Stimulated activated CD4-positive, alpha-beta T cell treated with anti-CD3 and anti-CD28 coated beads, Interleukin-2, amount 100 ng/mL, for 4 hours (primary cell): Measurements from ENCODE around the gene RIGI.
"Not testable (repeated sequence)": the region's sequence is repeated elsewhere in the genome, so short reads cannot be mapped to it uniquely, and the experiment has no call there.

Source experiments
- DNase-seq: peaks from one replicate; pipeline ENCODE4 v3.0.0-alpha.2; 2020; ENCODE audit warnings: low read depth

Gene RIGI

DNA sequence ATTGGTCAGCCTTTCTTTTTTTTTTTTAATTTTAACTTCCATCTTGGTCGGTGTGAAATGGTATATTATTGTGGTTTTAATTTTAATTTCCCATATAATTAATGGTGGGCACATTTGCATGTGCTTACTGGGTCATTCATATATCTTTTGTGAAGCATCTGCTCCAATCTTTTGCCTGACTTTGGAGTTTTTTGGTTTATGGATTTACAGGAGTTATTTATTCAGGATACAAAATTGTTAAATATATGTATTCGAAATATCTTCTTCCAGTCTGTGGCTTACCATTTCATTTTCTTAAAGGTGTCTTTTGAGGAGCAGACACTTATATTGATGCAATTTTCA, 682 bp upstream of the RIGI start:
- no peak for DNase-seq

DNA sequence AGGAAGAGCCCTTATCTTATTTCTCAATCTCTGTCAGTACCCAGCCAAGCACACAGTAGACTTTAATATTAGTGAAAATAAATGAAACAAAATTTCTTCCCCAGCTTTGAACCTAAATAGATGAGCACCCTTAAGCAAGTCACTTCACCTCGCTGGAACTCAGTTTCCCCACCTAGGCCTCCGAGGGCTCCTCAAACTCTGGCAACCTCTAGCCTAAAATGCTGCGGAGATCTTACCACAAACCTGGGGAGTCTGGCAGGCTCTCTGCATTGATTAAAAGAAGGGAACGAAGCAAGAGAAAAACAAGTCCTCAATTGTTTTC, 326 bp downstream of the RIGI start:
- no peak for DNase-seq

DNA sequence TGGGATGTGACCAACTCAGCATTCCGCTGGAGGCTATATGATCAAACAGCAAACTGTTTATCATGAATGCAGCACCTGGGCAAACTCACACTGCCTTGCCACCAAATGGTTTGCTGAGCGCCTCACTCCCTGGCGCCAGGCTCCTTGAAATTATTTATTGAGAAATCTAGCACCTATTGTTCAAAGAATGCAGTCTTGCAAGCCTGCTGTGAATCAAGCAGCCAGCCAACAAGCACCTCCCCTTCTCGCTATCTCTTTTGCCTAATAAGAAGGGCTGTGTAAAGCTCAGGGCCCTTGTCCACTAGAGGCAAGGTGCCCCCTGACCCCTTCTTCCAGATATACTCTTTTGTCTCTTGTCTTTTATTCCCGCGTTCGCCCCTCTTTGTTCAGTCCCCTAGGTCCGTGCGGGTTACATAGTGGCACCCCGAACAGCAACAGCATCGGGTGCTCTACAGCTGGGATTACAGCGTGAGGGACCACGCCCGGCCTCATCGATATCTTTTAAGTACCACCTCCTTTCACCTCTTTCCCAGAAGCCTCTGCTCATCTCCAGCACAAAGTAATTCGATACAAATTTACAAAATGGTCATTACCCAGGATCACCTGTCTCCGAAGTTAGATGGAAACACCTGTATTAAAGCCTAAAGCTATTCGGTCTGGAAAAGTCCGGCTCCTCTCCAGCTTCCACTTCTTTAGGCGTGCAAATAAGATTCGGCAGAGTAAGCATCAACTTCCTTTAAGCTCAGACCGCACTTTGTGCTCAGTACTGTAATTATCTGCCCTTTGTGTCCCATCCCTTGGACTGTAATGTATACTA, 896 bp downstream of the RIGI start:
- no peak for DNase-seq

DNA sequence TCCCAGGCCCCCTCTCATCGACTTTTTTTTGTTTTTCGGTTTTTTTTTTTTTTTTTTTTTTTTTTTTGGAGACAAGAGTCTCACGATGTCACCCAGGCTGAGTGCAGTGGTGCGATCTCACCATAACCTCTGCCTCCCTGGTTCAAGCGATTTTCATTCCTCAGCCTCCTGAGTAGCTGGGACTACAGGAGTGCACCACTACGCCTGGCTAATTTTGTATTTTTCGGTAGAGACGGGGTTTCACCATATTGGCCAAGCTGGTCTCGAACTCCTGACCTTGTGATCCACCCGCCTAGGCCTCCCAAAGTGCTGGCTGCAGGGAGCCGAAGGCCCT, 1.5 kb downstream of the RIGI start:
- not testable (repeated sequence) for DNase-seq

DNA sequence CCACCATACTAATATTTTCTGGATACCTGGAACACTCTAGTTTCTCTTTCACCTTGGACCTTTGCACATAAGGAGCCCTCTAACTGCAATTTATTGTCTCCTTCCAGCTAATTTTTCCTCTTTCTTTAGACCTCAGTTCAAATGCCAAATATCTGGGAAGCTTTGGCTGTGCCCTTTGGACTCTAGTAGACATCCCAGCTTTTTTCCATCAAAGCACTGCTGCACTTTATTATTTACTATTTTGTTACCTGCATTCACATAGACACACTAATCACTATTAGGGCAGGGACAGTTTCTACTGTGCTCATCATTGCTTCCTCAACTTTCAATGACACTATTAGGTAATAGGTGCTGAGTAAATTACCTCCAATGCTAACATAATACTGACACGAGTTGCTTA, 2.1 kb downstream of the RIGI start:
- DNase-seq: no peak

DNA sequence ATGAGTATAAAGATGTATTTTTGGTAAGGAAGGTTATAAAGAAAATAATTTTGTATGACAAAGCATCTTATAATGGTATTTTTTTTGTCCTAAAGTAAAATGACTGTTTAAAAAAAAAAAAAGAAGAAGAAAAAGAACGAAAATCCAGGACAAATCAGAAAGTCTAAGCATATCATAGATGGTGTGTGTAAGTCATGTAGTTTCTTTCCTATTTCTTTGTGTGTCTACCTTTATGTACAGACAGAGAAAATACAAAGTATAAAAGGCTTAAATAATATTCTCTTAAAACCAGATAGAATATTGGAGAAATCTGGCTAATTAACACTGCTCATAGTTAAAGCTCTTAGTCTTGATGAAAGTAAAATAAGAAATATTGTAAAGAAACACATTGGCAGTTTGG, 7.7 kb downstream of the RIGI start:
- no peak for DNase-seq

DNA sequence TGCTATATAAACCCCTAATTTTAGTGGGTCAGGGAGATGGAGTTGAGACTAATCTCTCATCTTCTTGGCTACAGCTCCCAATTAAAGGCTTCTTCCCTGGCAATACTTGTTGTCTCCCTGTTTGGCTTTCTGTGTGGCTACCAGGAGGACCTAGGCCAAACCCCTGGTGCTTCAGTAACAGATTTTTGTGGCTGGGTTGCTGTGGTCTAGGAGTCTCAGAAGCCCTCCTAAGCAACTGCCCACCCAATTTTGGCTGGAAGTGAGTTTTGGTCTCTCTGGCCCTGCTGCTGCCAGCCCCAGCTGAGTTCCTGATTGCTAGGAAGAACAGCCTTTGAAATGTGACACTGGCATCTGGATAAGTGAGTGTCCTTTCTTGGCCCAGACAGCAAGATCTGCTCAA, 9.8 kb downstream of the RIGI start:
- DNase-seq: no peak

DNA sequence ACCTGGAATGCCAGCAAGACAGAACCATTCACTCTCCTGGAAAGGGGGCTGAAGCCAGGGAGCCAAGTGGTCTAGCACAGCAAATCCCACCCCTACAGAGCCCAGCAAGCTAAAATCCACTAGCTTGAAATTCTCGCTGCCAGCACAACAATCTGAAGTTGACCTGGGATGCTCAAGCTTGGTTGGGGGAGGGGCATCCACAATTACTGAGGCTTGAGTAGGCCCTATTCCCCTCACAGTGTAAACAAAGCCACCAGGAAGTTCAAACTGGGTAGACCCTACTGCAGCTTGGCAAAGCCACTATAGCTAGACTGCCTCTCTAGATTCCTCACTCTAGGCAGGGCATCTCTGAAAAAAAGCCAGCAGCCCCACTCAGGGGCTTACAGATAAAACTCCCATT, 17.3 kb downstream of the RIGI start:
- no peak for DNase-seq

DNA sequence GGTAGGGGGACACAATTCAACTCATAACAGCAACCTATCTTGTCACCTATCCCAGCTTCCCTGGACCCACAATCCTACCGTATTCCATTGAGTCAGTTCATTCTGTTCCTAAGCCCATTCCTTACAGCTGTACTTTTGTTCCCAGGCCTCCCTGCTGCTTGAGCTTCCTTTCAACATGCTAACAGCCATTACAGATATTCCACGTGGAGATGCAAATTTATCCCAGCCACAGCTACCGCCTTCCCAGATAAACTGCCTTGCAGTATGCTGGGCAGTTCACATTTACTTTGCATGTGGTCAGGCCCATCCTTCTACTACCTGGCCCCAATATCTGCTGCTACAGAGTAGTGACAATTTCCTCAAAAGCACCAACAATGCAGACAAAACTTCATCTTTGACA, 23.0 kb downstream of the RIGI start:
- no peak for DNase-seq

DNA sequence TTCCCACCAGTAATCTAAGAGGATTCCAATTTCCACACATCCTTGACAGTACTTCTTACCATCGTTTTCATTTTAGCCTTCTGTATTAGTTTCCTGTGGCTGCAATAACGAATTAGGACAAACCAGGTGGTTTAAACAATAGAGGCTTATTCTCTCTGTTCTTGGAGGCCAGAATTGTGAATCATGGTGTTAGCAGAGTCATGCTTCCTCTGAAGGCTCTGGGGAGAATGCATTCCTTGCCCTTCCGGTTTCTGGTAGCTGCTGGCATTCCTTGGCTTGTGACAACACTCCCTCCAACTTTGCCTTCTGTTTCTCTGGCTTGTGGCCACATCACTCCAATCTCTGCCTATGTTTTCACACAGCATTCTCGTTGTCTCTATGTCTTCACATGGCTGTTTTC, 23.5 kb downstream of the RIGI start:
- DNase-seq: no peak

DNA sequence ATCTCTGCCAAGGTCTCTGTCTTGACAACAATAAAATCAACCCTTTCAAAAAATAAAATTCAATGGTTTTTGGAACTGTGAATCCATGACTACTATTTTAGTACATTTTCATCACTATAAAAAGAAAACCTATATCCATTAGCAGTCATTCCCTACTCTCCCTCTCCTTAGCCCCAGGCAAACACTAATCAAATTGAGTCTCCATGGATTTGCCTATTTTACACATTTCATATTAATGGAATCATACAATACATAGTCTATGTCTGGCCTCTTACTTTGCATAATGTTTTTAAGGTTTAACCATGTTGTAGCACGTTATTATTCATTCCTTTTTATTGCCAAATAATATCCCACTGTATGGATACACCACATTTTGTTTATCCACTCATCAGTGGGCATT, 24.1 kb downstream of the RIGI start:
- DNase-seq: no peak

DNA sequence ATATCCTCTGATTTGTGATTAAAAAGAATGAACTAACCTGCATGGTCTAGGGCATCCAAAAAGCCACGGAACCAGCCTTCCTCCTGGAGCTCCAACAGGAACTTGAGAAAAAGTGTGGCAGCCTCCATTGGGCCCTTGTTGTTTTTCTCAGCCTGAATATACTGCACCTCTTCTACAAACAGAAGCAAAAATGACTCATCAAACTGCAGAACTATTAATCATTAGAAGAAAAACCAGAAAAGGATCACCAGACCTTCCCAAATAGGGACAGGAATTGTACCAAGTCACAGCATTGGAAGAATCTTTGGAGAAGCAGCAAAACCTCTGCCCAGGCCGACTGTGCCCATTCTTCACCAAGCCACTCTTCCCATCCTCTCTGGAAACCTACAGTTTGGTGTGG, 25.2 kb downstream of the RIGI start:
- DNase-seq: no peak

DNA sequence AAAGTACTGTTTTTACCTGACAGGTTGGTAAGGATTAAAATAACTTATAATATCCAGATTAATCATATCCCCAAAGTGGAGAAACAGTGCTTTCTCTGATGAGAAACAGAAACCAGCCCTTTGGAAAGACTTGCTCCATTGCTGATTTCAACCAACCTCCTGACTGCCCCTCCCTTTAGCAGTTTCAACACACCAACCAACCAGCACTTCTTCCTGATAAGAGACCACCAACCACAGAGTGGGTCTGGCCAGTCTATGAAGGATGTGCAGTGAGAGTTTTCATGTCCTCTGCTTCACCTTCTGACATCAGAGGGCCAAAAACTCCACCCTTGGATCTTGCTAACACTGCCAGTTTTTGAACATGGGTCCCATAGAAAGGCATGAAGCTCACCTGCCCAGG, 28.1 kb downstream of the RIGI start:
- no peak for DNase-seq

DNA sequence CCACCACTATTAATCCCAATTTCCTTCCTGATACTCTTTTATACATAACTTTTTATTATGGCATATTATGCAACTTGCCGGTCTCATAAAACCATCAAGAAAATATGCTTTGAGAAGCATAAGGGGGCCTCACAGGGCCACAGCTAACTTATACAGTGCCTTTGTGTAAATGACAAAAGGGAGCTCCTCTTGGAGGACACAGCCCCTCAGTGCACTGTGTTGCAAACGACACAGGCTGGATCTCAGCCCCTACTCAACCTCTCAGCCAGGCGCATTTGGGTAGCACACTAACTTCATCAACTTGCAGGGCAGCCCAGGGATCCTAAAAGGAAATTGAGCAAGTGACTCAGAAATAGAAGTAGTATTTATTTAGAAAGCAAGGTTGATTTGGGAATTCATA, 35.4 kb downstream of the RIGI start:
- no peak for DNase-seq

DNA sequence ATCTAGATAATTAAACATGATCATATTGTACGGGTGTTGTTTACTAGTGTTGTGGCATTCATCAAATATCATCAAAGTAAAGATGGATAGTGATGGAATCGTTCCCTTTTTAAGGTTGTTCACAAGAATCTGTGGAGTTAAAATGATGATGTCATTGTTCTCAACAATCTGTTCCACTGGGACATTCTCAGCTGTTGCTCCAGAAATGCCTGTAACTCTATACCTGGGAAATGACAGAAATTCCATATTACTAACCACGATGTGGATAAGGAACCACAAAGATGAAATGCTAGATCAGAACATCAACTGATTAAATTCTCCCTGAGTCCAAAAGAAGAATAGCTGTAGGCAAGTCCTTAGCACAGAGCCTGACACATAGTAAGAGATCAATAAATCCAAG, 38.0 kb downstream of the RIGI start:
- DNase-seq: no peak

DNA sequence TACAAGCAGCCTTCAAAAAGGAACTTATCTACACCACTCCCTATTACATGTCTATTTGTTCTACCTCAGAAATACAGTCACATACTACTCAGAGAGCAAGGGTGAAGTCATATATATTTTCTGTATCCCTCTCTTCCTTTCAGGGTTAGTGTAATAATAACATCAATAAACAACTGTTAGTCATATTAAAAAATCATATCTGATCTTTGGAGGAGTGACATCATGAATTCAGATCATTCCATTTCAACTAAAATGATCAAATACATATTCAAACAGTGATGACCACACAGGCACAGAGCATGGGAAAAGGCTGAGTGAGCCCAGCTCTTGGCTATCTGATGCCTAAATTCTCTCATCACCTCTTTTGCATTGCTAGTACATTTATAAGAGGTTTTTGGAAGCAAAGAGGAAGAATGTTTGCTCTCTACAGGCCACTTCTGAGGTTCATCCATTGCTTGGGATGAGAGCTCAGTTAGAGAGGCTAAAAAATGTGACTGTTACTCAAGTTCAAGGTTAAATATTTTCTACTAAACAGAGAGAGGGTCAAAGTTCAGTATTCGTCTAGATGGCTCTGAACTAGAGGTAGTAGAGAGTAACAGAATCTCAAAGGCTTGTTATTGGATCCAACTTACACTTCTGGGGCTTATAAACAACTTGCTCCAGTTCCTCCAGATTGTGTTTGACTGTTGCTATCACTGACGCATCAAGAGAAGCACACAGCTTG, 39.0 kb downstream of the RIGI start:
- DNase-seq: no peak

DNA sequence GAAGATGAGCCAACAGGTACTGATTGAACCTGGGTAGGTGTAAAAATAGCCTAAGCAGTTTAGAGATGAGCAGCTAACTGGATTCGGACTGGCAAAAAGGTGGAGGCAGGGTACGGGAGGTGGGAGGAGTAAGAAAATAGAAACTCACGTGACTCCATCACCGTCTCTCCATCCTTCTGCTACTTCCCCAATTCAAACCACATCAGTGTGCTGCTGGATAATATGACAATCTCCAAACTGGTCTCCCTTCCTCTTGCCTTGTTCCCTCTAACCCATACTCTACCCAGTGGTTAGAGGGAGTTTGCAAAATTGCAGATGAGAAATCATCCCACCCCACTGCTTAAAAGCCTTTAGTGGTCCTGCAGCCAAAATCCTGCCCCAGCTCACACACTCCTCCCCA, 42.7 kb downstream of the RIGI start:
- DNase-seq: no peak
